ENCODE results near the gene TMED5. TPM values are rescaled to one million over a fixed set of nuclear protein-coding genes. Genes with fewer than 3 reads are reported as not detected.

The TMED5 gene
- total RNA-seq, 3 donors from 2014 or later: 29.2 to 42.7 (median 35.3) TPM

GRCh38 chr1:93154898-93155297 is 25.3 kb downstream of the TMED5 start:
- Mint-ChIP-seq H3K4me3 (no peak overlapping the region), H3K27me3 (ENCODE audit: low read depth) (no peaks in the 10 kb centered on the region), H3K9me3 (no peaks in the 10 kb centered on the region), H3K36me3 (ENCODE audit: insufficient read depth) (peaks cover 31% of the 10 kb centered on the region), H3K4me1 (ENCODE audit: low read depth) (peaks cover 16% of the 10 kb centered on the region)
- no peak for ATAC-seq
- no peak for DNase-seq

DNA sequence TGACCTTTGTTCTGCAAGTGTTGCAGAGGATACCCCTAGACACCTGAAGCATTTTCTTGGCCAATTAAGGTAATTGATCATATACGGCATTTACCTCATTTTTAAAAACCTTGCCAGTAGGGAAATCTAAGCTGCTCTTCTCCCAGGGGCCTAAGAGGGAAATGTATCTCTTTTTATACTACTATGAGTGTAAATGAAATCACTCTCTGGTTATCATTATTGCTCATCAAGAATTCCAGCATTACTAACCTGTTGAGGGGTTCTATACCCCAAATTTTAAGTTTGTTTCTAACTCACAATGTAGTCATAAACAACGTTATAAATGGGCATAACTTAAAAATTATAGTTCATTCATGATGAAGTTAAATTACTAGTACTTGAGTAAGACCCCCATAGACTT is 27.4 kb downstream of the TMED5 start:
- H3K4me1 Mint-ChIP-seq (ENCODE audit: low read depth): peaks cover 14% of the 10 kb centered on the region
- peak in 1 of 2 donors; percentile 21 for ATAC-seq
- no peak for DNase-seq
- H3K36me3 Mint-ChIP-seq (ENCODE audit: insufficient read depth): peaks cover 41% of the 10 kb centered on the region
- no peak overlapping the region for H3K4me3 Mint-ChIP-seq
- H3K27me3 Mint-ChIP-seq (ENCODE audit: low read depth): no peaks in the 10 kb centered on the region
- no peaks in the 10 kb centered on the region for H3K9me3 Mint-ChIP-seq

DNA sequence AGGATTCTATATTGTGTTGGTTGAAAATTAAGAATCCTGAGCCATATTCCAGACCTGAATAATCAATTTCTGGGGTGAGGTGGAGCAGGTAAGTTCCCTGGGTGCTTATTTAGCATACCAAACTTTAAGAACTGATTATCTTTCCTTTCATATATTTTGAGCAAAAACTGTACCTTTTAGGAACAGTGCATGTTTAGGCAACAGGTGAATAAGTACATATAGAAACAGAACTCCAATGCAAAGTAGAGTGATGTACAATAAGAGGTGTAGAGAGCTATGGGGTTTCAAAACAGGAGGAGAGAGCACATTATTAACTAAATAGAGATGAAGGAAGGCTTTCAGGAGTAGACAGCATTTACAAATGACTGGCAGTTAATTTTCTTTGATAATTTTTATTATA is 28.7 kb downstream of the TMED5 start:
- Mint-ChIP-seq H3K4me3 (no peak overlapping the region), H3K27me3 (ENCODE audit: low read depth) (no peaks in the 10 kb centered on the region), H3K9me3 (no peaks in the 10 kb centered on the region), H3K36me3 (ENCODE audit: insufficient read depth) (peaks cover 48% of the 10 kb centered on the region), H3K4me1 (ENCODE audit: low read depth) (peaks cover 14% of the 10 kb centered on the region)
- DNase-seq (no peak), ATAC-seq (no peak)

DNA sequence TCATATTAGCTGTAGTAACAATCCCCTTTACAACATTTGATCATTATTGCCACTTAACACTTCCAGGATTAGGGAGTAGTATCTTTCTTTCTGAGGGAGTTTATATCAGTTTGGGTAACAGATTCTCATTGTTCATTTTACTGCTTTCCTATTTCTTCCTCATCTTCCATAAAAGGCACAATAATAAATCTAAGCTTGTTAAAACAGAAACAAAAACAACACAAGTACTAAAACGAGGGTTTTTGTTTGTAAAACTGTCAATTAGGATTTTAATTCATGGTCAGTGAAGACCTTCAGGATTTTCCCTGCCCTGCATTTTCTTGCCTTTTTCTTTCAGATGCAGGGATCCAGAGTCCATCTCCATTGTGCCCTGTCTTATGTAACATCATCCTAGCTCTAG is 29.5 kb downstream of the TMED5 start:
- Mint-ChIP-seq H3K4me3 (no peak overlapping the region), H3K27me3 (ENCODE audit: low read depth) (no peaks in the 10 kb centered on the region), H3K4me1 (ENCODE audit: low read depth) (peaks cover 11% of the 10 kb centered on the region), H3K36me3 (ENCODE audit: insufficient read depth) (peaks cover 46% of the 10 kb centered on the region), H3K9me3 (no peaks in the 10 kb centered on the region)
- ATAC-seq (no peak), DNase-seq (no peak)

DNA sequence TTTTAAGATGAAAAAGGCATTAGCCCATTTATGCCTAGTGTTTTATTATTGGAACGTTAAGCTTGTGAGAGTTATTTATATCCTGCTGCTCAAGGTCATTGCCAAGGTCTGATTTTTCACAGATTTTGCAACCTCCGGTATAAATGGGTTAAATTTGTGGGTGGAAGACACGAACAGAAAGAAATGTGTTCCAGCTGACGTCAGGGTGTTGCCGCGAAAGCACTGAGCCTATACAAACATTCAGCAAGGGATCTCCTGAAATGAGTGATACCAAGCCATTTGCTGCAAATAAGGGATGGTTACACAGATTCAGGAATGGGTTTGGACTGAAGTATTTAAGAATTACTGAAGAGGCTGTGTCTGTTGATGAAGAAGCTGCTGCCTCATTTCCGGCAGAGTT is 32.2 kb downstream of the TMED5 start:
- peaks cover 41% of the 10 kb centered on the region for H3K36me3 Mint-ChIP-seq (ENCODE audit: insufficient read depth)
- no peak for ATAC-seq
- no peak overlapping the region for H3K4me3 Mint-ChIP-seq

DNA sequence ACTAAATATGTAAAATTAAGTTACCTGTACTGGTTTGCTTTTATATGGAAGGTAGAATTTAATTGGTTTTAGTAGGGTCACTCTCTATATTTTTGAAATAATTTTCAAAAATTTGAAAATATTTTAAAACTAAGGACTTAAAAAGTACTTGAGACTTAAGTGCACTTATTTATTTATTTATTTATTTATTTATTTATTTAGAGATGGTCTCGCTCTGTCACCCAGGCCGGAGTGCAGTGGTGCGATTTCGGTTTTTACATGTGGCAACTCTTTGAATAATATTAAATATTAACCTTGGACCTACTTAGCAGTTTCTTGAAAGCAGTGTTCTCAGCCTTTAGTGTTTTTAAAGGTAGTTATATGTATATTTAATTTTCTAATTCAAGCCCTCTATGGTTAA is 36.4 kb downstream of the TMED5 start:
- Mint-ChIP-seq H3K4me1 (ENCODE audit: low read depth) (no peaks in the 10 kb centered on the region), H3K9me3 (no peaks in the 10 kb centered on the region), H3K27me3 (ENCODE audit: low read depth) (no peaks in the 10 kb centered on the region), H3K4me3 (no peak overlapping the region), H3K36me3 (ENCODE audit: insufficient read depth) (peaks cover 22% of the 10 kb centered on the region)
- no peak for ATAC-seq
- DNase-seq: no peak

More for the DNA sequence above, 32.2 kb downstream of the TMED5 start:
- Mint-ChIP-seq H3K9me3 (no peaks in the 10 kb centered on the region), H3K27me3 (ENCODE audit: low read depth) (no peaks in the 10 kb centered on the region), H3K4me1 (ENCODE audit: low read depth) (peaks cover 2% of the 10 kb centered on the region)
- DNase-seq: no peak

DNA sequence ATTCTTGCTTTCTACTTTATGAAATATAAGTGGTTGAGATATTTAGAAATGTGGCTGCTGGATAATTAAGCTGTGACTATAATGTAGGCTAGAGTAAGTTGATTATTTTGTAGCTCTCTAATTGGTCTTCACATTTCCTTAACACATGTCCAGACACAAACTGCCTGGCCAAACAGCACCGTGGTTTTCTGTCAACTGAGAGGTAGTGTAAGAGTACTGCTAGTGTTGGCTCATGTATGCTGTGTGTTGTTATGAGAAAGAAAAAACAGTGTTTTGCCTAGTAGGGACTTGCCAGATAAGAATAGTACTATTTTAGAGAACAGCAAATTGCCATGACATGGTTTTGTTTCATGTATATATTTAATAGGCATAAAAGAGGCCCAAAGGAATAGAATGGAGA is 37.1 kb downstream of the TMED5 start:
- no peaks in the 10 kb centered on the region for H3K9me3 Mint-ChIP-seq
- no peaks in the 10 kb centered on the region for H3K4me1 Mint-ChIP-seq (ENCODE audit: low read depth)
- H3K36me3 Mint-ChIP-seq (ENCODE audit: insufficient read depth): peaks cover 18% of the 10 kb centered on the region
- no peaks in the 10 kb centered on the region for H3K27me3 Mint-ChIP-seq (ENCODE audit: low read depth)
- no peak overlapping the region for H3K4me3 Mint-ChIP-seq
- DNase-seq (no peak), ATAC-seq (no peak)

GRCh38 chr1:93142161-93142560 is 38.1 kb downstream of the TMED5 start:
- no peak for ATAC-seq
- Mint-ChIP-seq H3K9me3 (no peaks in the 10 kb centered on the region), H3K36me3 (ENCODE audit: insufficient read depth) (peaks cover 9% of the 10 kb centered on the region), H3K27me3 (ENCODE audit: low read depth) (no peaks in the 10 kb centered on the region), H3K4me3 (no peak overlapping the region), H3K4me1 (ENCODE audit: low read depth) (no peaks in the 10 kb centered on the region)
- no peak for DNase-seq

GRCh38 chr1:93140106-93140505 is 40.1 kb downstream of the TMED5 start:
- no peak for ATAC-seq
- H3K4me3 Mint-ChIP-seq: no peak overlapping the region

DNA sequence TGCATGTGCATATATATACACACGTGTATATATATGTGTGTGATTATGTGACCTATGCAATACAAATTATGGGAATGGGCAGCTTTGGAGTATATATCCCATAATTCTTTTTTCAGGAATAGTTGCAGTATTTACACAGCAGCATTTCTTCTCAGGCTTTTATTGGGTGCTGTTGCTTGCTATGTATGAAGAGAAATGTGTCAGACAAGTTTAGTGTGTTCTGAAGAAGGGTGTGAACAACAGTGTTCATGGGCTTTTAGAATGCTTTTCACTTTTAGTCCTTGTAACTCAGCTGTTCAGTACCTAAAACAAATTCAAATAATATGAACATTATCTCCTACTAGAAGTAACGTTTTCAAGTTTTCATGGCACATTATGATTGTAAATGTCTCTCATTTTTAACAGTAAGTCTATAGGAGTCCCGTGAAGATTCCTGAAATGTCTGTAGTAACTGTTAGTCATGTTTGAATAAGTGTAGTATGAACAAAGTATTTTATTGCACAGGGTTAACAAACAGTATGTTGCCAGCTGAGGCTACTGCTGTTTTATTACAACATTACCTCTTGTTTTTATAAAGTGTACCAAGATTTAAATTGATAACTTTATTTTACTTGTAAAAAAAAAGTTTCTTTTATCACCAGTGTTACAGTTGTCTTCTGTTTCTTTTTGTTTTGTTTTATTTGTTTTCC is 42.5 kb downstream of the TMED5 start:
- H3K27me3 Mint-ChIP-seq (ENCODE audit: low read depth): no peaks in the 10 kb centered on the region

More at GRCh38 chr1:93140106-93140505, 40.1 kb downstream of the TMED5 start:
- DNase-seq: no peak
- Mint-ChIP-seq H3K27me3 (ENCODE audit: low read depth) (no peaks in the 10 kb centered on the region), H3K36me3 (ENCODE audit: insufficient read depth) (peaks cover 19% of the 10 kb centered on the region), H3K4me1 (ENCODE audit: low read depth) (no peaks in the 10 kb centered on the region), H3K9me3 (no peaks in the 10 kb centered on the region)

GRCh38 chr1:93136445-93136844 is 43.8 kb downstream of the TMED5 start:
- no peaks in the 10 kb centered on the region for H3K4me1 Mint-ChIP-seq (ENCODE audit: low read depth)

More for the DNA sequence above, 42.5 kb downstream of the TMED5 start:
- DNase-seq: no peak
- ATAC-seq: no peak
- no peaks in the 10 kb centered on the region for H3K4me1 Mint-ChIP-seq (ENCODE audit: low read depth)
- peaks cover 20% of the 10 kb centered on the region for H3K36me3 Mint-ChIP-seq (ENCODE audit: insufficient read depth)
- no peaks in the 10 kb centered on the region for H3K9me3 Mint-ChIP-seq
- no peak overlapping the region for H3K4me3 Mint-ChIP-seq

DNA sequence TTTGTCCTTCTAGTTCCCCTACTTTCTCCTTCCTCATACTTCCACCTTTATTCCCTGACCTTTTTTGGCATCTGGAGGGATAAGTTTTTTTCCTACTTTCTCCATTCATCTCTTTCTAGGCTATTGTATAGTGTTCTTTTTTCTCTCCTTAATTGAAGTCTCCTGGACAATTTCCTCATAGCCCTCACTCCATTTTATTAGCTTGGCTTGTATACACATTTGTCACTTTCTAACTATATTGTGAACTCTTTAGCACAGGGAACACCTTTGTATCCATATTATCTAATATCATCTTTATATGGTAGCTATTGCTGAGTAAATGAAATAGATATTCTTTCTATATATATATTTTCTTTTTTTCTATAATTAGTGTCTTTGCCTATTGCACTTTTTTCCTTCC is 47.6 kb downstream of the TMED5 start:
- Mint-ChIP-seq H3K4me1 (ENCODE audit: low read depth) (no peaks in the 10 kb centered on the region), H3K27me3 (ENCODE audit: low read depth) (no peaks in the 10 kb centered on the region), H3K36me3 (ENCODE audit: insufficient read depth) (peaks cover 18% of the 10 kb centered on the region), H3K4me3 (no peak overlapping the region), H3K9me3 (no peaks in the 10 kb centered on the region)
- DNase-seq: no peak
- no peak for ATAC-seq

More at GRCh38 chr1:93136445-93136844, 43.8 kb downstream of the TMED5 start:
- DNase-seq: no peak
- no peak overlapping the region for H3K4me3 Mint-ChIP-seq
- no peak for ATAC-seq
- H3K36me3 Mint-ChIP-seq (ENCODE audit: insufficient read depth): peaks cover 17% of the 10 kb centered on the region
- H3K9me3 Mint-ChIP-seq: no peaks in the 10 kb centered on the region
- H3K27me3 Mint-ChIP-seq (ENCODE audit: low read depth): no peaks in the 10 kb centered on the region

DNA sequence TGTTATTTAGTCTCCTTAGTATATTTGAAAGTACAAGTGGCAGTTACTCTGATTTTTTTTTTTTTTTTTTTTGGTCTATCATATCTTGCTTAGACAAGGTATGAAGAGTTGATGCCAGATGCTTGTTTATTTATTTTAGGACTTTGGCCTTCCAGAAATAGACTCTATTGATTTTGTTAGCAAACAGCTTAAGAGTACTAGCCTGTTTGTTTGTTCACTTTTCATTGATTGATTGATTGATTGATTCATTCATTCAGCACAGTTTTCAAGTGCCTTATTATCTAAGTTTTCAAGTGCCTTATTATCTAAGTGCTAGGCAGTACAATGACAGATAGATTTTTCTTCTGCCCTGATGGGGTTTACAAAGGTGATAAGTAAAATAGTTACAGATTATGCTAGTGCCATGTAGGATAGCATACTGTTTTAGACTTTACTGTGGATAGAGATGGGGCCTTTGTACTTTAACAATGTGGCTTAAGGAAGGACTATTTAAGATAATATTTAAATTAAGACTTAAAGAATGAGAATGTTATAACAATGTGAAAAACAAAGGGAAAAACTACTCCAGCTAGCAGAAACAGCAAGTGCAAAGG is 50.6 kb downstream of the TMED5 start:
- Mint-ChIP-seq H3K36me3 (ENCODE audit: insufficient read depth) (peaks cover 16% of the 10 kb centered on the region), H3K27me3 (ENCODE audit: low read depth) (no peaks in the 10 kb centered on the region), H3K9me3 (no peaks in the 10 kb centered on the region), H3K4me3 (no peak overlapping the region), H3K4me1 (ENCODE audit: low read depth) (peaks cover 3% of the 10 kb centered on the region)
- no peak for DNase-seq
- ATAC-seq: no peak

GRCh38 chr1:93124556-93125355 is 55.5 kb downstream of the TMED5 start:
- Mint-ChIP-seq H3K4me1 (ENCODE audit: low read depth) (peaks cover 5% of the 10 kb centered on the region), H3K4me3 (no peak overlapping the region), H3K36me3 (ENCODE audit: insufficient read depth) (peaks cover 33% of the 10 kb centered on the region), H3K27me3 (ENCODE audit: low read depth) (no peaks in the 10 kb centered on the region), H3K9me3 (no peaks in the 10 kb centered on the region)
- DNase-seq (no peak), ATAC-seq (no peak)
